HG03521 (cell line): ENCODE data around the gene CLIC6.
"Not testable (repeated sequence)": the region's sequence is repeated elsewhere in the genome, so short reads cannot be mapped to it uniquely, and the experiment has no call there.

Experiments
- ATAC-seq: cut with Tn5 transposase; IDR thresholded peaks from one replicate; pipeline ENCODE4 v1.9.1; 2021; ENCODE audit warnings: mild to moderate bottlenecking, moderate library complexity; ENCODE audit not compliant: unreplicated experiment

Gene CLIC6

DNA sequence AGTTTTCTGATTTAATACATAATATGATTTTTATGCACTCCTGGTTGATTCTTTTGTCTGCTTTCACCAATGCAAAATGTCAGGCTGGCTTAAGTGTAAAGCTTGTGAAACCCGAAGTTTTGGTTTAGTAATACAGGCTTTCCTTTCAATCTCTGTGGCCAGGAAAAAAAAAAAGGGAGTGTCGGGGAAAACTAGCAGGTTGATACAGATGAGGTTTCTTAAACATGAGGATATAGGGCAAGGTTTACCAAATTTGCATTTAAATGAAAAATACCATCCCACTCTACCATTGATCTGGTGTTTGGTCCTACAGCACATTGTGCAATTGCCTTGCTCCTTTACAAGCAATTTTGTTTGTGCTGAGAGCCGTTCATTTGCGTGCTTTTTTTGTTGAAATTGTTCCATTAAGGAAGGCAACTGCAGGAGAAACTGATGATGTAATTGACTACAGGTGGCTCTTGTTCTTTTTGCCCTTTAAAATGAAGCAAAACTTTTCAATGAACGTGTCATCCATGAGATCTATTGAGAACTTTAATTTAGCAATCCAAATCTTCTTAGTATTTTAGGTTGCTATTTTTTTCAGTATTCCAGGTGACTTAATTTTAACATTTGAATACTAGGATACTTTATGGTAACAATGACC, 22.7 kb downstream of the CLIC6 start:
- ATAC-seq = no peak

DNA sequence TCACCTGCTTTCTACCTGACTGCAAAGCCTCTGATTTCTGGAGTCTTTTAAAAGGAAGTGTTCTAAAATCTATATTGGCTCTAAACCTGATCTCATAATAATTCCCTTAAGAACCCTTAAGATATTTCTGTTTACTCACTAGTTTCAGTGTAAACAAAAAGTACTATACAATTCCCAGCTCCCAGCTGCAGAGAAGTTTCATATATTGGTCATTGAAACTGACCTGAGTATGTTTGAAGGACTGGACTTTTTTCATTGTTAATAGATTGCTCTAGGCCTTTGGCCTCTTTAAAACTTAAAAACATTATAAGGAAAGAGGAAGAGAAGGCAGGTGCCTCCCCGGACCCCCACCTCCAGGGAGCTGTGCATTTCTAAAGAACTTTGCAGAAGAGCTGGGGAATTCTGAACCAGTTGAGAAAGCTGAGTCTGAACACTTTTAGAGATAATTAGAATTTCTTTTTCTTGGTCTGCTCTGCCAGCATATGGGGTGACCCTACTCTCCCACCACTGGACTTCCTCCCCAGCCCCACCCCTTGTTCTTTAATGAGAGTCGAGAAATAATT, 23.7 kb downstream of the CLIC6 start:
- no peak for ATAC-seq

DNA sequence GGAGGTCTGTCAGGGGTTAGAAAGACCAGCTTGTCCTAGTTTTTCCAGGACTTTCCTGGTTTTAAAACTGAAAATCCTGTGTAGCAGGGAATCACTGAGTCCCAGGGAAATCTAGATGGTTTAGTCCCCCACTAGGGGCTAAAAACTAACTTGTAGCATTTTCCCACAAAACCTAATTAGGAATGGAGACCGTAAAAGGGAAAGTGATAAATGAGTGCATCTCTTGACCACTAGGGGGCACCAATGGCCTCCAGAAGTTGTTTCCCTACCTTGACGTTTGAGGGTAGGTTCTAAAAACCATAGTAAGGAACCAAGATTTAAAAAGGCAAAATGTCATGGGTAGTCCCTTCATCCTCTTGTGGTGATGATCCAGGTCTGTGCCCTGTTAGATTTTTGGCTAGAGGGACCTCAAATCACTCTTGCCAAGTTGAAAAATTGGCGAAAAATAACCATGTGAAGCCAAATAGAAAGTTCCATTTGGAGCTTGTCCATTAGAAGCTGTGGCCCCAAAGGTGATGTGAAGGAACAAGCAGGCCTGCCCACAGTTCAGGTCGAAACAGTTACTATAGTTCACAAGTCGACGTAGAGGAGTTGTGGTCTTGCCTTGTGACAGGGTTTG, 24.5 kb downstream of the CLIC6 start:
- ATAC-seq = no peak

DNA sequence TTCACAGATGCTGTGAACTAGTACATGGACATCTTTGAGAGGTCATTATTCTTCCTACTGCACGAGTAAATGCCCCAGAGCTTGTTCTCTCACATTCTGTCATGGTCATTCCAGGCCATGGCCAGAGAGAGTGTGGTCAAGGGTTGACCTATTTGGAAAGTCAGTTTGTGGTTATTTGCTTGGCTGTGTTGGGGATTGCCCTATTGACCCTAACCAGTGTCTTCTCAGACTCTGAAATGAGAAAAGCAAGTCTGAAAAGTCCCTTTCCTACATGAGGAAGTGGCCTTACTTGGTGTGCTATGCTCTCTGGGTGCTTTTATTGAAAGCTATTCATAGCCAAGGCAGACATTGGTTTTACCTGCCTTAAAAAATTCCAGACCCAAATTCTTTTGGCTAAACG, 26.6 kb downstream of the CLIC6 start:
- ATAC-seq = no peak

DNA sequence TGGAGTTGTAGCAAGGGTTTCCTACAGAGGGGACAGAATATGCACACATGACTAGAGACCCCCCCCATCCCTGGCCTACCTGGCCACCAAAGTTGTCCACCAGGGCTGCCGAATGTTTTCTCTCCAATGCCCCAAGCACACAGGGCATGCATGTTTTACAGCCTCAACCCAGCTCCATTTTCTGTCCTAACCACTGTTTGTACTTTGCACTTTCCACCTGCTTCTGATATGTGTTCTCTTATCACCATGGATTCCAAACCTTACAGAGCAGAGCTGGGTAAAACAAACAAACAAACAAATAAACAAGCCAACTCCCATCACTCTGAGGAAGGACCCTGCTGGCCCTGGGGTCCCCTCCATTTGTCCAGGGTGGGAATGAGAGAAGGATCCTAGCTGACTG, 27.3 kb downstream of the CLIC6 start:
- no peak for ATAC-seq

DNA sequence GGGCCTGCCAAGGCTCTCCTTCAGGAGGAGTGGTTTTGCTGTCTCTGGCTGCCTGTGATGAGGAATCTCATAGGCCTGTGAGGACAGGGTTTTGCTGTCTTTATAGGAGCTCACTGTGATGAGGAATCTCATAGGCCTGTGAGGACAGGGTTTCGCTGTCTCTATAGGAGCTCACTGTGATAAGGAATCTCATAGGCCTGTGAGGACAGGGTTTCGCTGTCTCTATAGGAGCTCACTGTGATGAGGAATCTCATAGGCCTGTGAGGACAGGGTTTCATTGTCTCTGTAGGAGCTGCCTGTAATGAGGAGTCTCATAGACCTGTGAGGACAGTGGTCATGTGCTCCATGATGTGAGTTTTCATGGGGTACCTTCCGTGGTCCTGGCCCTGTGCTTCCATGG, 29.0 kb downstream of the CLIC6 start:
- no peak for ATAC-seq

DNA sequence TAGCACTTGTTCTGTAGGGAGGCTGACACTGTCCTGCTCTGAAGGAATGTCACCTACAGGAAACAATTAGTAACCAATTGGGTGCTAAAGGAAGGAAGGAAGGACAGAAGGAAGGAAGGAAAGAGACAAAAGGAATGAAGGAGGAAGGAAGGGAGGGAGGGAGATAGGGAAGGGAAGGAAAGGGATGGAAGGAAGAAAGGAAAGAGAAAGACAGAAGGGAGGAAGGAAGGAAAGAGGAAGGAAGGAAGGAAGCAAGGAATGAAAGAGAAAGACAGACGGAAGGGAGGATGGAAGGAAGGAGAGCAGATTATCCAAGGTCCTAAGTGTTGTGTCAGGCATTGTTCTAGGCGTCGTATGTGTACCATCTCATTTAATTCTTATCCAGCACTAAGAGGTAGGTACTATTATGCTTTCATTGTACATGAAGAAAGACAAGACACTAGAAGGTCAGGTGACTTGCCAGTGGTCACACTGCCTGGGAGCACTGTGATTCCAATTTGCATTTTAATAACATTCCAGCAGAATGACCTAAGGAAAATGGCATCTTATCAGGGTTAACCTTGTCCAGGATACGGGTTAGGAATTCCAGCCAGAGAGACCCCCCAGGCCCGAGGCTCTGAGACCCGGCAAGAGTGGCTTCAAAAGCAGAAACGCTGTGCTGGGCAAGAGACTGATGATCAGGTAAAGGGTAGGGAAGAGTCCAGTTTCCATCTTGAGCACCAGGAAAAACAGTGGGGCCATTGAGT, 29.6 kb downstream of the CLIC6 start:
- no peak for ATAC-seq

DNA sequence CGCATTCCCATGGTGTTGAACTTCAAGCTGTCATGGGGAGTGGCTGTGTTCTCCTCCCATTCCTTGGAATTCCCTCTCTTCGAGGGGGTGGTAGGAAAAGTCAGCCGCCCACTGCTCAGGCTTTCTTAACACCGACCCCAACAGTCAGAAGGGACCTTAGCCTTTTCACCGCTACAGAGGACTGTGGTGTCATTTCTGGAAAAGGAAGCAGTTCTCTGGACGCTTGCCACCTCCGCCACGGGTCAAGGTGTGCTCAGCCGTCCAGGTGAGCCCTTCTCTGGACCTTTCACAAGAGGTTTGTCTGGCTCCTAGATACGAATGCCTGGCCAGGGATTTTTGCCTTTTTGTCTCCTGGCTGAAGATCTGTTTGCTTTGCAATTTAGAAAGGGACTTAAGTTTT, 31.8 kb downstream of the CLIC6 start:
- no peak for ATAC-seq

DNA sequence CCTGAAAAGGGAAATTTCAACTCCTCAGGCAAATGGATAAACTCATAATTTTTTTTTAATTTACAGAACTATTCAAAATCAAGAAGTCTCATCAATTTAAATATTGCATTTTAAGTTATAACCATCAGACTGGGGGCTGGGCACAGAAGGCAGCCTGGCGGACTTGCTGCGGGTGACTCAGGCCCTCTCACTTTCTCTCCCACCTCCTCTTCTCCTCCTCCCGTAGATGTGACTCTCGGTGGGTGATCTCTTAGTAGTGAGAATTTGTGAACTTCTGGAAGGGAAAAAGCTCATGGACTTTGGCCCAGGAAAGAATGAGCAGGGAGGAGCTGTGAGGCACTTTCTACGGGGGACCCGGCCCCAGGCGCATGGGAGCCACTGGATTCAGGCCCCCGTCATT, 32.9 kb downstream of the CLIC6 start:
- no peak for ATAC-seq

DNA sequence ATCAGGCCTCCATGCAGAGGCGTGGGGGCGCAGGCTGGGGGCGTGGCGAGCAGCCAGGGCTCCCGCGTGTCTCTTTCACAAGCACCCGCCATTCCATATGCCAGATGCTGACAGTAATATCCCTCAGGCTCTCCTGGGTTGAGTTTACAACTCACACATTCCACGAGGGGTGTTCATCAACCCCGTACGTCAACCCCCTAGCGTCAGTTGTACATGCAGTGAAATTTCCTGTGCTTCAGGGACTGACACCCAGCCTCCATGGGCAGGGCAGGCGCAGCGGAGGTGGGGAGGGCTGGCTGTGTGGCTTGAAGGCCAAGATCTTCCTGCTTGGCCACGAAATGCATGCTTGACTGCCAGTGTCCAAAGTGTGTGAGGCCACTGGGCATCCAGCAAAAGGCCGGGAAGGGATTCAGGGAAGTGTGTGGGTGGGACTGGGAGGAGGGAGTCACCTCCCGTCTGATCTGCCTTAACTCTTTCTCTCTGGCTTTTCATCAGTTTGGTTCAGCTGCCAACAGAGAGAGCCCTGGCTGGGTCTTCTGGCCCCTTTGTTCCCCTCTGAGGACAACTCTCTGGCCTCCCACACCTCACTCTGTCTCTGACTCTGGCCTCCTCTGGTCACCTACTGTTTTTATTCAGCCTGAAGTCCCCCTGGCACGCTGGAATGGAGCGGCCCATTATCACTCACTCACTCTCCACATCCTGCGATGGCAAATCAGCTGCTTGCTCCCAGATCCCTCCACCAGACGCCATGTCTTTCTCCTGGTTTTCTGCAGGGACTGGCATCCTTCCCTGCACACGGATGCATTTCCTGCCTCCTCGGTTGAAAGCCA, 33.8 kb downstream of the CLIC6 start:
- no peak for ATAC-seq

DNA sequence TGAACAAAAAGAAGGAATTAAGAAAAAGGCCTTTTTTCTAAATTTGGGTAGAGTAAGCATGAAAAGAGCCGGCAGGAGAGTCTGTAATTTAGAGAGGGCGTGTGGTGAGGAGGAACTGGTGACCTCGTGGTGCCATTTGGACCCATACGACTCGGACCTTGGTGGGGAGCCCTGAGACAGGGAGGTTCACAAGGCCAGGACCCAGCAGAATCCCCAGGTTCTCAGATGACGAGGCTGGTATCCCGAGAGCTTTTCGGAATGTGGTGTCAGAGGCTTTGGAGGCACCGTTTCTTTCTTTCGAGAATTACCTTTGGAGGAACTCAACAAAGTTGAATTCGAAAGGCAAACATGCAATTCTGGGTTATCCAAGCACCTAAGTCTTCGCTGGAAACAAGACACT, 34.8 kb downstream of the CLIC6 start:
- ATAC-seq = no peak

DNA sequence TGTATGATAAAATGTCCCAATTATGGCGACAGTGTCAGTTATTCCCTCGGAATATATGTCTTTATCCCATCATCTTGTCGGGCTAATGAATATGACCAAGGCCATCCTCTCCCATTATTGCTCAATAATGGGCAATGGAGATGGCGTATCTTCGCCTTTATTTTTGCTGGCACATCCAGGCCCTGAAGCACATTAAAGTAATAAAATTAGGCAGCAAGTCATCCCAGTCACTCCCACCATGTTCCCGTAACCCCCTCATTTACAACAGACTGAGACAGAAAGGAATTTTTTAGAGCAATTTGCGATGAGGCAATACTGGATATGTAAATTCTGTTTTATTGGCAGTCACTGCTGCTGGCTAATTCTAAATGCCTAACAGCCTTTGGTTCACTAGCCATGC, 35.3 kb downstream of the CLIC6 start:
- ATAC-seq = no peak

DNA sequence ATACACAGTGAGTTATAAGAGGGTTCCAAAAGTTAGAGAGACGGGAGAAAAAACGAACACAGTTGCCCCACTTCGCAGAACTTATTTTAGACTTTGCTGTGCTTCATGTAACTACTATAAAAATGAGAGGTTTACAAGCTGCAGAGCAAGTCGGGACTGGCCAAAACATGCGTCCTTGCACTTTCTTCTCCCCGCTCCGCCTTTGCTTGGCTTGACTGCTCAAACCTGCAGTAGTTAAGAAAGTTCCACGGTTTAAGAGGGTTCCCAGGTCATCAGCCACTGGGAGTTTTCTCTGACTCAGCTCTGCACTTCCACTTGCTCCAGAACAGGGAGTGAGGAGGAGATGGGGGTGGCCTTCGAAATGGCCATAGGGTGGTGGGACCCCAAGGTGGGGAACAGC, 36.2 kb downstream of the CLIC6 start:
- no peak for ATAC-seq

DNA sequence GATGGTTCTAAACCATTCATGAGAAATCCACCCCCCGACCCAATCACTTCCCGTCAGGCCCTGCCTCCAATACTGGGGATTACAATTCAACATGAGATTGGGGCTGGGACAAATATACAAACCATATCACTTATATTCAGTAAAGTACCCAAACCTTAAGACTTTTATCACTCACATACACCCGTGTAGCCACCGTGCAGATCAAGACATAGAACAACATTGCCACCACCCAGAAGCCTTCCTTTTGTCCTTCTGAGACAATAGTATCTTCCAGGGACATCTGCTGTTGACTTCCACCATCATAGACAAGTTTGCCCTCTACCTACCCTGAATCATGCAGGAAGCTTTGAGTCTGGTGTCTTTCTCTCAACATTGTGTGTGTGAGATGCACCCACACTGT, 37.5 kb downstream of the CLIC6 start:
- ATAC-seq = no peak

DNA sequence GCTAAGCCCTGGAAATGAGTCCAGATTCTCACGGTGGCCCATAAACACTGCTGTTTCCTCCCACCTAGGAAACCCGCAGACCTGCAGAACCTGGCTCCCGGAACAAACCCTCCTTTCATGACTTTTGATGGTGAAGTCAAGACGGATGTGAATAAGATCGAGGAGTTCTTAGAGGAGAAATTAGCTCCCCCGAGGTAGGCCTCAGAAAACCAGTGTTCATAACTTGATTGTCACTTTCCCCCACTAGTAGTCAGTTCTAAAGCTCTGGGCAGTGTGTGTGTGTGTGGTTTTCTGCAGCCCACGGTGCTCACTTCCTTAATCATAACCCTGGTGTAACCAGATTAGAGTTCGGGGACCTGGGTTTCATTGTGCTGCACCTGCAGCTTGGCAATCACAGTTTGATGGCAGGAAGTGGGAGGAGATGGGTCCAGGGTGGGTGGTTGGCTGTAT, 39.1 kb downstream of the CLIC6 start:
- peak; percentile 82 for ATAC-seq

DNA sequence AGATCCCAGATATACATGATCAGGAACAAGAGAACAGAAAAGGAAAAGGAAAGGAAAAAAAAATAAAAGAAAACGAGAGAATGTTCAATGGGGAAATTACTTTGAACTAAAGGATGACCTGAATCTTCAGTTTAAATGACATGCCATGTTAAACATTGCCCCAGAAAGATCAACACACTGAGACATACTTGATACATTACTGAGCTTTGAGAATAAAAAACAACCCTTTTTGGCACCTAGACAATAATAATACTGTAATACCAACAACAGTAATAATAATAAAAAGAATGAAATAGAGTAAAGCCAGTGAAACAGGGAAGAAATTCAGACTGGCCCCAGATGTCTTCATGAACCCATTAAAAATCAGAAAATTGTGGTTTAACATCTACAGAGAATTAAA, 44.8 kb downstream of the CLIC6 start:
- ATAC-seq = no peak

DNA sequence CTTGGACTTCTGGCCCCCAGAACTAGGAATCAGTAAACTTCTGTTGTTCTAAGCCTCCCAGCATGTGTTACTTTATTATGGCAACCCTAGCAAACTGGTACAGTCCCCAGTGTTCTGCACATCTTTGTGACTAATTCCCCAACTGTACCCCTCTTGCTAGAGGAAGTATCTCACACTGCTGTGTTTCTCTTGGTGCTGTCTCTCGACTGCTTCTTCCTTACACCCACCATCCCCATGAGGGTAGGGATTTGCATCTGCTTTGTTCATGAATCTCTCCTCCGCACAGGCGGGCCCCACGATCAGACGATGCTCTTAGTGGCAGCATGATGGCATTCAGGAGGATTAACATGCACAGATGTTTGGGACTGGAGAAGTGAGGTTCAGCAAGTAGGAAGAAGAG, 46.7 kb downstream of the CLIC6 start:
- ATAC-seq = no peak

DNA sequence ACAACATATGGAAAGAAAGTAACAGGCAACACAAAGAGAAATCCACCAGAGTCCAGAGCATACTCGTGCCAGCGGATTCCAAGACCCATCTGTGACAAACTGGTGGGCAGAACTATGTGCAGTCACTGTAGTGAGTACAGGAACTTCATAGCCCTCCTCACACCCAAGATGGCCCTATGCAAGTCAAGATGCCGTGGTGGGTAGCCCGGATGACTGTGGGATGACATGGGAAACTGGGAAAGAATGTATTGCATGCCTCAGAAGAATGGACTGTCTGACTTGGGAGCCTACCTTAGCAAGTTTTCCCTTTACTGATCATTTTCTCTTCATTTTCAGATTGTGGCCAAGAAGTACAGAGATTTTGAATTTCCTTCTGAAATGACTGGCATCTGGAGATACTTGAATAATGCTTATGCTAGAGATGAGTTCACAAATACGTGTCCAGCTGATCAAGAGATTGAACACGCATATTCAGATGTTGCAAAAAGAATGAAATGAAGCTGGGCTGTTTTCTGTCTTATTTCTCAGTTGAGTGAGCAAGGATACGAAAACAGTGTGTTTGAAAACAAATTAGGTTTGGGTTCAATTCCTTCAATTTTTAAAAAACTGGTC, 47.3 kb downstream of the CLIC6 start:
- no peak for ATAC-seq

DNA sequence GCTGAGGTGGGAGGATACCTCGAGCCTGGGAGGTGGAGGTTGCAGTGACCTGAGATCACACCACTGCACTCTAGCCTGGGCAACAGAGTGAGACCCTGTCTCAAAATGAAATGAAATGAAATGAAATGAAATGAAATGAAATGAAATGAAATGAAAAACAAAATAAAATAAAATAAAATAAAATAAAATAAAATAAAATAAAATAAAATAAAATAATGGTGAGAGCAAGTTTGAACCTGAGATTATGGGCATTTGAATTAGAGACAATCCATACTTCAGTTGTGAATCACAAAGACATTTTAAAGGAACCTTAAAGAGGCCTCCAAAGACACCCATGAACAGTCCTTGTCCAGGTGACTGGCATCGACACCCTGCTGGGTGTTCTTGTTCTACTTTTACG, 49.7 kb downstream of the CLIC6 start:
- ATAC-seq = not testable (repeated sequence)

DNA sequence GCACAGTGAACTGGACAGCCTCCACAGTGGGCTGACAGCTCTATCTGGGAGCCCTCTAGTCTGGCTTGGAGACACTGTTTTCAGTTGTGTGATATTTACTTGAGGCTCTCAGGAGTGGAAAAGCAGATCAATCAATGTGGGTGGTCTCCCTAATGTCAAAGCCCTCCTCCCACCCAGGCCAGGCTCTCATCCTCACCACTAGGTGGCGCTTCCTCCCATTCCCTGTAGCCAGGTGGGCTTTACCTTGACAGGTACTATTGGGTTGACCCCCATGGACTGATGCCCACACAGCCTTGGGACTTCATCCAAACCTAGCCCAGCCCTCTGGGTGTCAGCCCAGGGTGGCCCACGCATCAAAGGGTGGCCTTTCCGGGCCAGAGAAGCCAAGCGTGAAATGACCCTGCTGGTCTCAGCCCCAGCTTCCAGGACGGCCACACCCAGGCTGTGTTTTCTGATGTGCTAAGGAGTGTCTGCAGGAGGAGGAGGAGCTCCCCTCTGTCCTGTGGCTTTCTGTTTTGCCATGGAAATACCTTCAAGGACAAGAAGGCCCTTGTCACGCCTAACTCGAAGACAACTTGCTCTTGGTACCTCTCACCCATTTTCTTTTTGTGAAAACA, 54.0 kb downstream of the CLIC6 start:
- no peak for ATAC-seq
